K562 (cell line): Measurements from ENCODE around the gene FKBP8. TPM values are rescaled to one million over a fixed set of nuclear protein-coding genes. Genes with fewer than 3 reads are reported as not detected.

Experiments
- ATAC-seq: fragments of 200-7000 bp; cut with Tn5 transposase; 3 replicates; pipeline ENCODE4 v1.9.1; 2020; ENCODE audit warnings: moderate library complexity
- BruUV-seq: library from RNA; stranded (reverse); fragments of 400-500 nt; replicated peaks from 2 replicates; lab custom pipeline; 2021; lab: Mats Ljungman, UMichigan
- CTCF ChIA-PET: fragments of 300-600 bp; formaldehyde crosslinking; extraction: SDS; loops from one replicate; lab custom pipeline; 2021; ENCODE audit warnings: low intra/inter-chr PET ratio; lab: Yijun Ruan, JAX
- POLR2A ChIA-PET: fragments of 300-600, 350-650 bp; sonication (Branson Sonifier 250); formaldehyde crosslinking; extraction: SDS; loops from one replicate; lab custom pipeline; 2021; ENCODE audit warnings: antibody characterized with exemption, inconsistent platforms; lab: Yijun Ruan, JAX
- DNase-seq, 4 experiments: peaks; one replicate each; pipeline versions ENCODE4 v3.0.0 to v3.0.0-alpha.2; 2011 to 2018; ENCODE audit warnings: low spot score in 3 of 4, mixed read lengths in 3 of 4; ENCODE audit errors: extremely low read depth in 1 of 4
- FAIRE-seq: peaks from 2 replicates; lab custom pipeline; 2011; peaks lifted over from hg19 to GRCh38; lab: Jason Lieb, UNC
- H2AFZ ChIP-seq: 2 replicates; pipeline ENCODE4 v1.6.0; 2011; ENCODE audit warnings: low read depth, low read length, control low read depth, inconsistent platforms
- H3K27ac ChIP-seq: fragments of 200-600 bp; 3 replicates; pipeline ENCODE4 v1.8.0; 2011; ENCODE audit warnings: low read depth, mild to moderate bottlenecking, control low read depth, inconsistent platforms, low read length, moderate library complexity, mixed read lengths; ENCODE audit errors: extremely low read depth
- H3K27me3 ChIP-seq, 2 experiments: fragments of 300-600 bp in 1 of 2; 2 replicates in 1 of 2; 3 replicates in 1 of 2; pipeline versions ENCODE4 v1.6.0 to v1.8.0; 2011; ENCODE audit warnings: inconsistent platforms in 2 of 2, low read length in 2 of 2, mild to moderate bottlenecking in 1 of 2, mixed read lengths in 1 of 2, moderate library complexity in 1 of 2; ENCODE audit not compliant: control insufficient read depth in 2 of 2, insufficient read depth in 2 of 2
- H3K36me3 ChIP-seq: fragments of 300-600 bp; 3 replicates; pipeline ENCODE4 v1.8.0; 2011; ENCODE audit warnings: mild to moderate bottlenecking, low read length, inconsistent platforms; ENCODE audit not compliant: control insufficient read depth, insufficient read depth
- H3K4me1 ChIP-seq, 2 experiments: fragments of 200-600 bp in 1 of 2; replicated peaks in 1 of 2; 2 replicates in 1 of 2; 3 replicates in 1 of 2; pipeline versions ENCODE4 v1.5.1 to v1.8.0; 2011; ENCODE audit warnings: inconsistent platforms in 2 of 2, low read length in 2 of 2, mild to moderate bottlenecking in 1 of 2, mixed read lengths in 1 of 2, moderate library complexity in 1 of 2; ENCODE audit not compliant: control insufficient read depth in 2 of 2, insufficient read depth in 2 of 2
- H3K4me2 ChIP-seq: 2 replicates; pipeline ENCODE4 v1.6.1; 2011; ENCODE audit warnings: low read length, control low read depth, inconsistent platforms, mixed read lengths; ENCODE audit not compliant: insufficient read depth
- H3K4me3 ChIP-seq: fragments of 200-600 bp; sonication (generic), shearing (Covaris generic); 2 replicates; pipeline ENCODE4 v1.5.1; 2016; ENCODE audit warnings: control low read depth, inconsistent platforms
- H3K79me2 ChIP-seq: fragments of 200-600 bp; 3 replicates; pipeline ENCODE4 v1.8.0; 2011; ENCODE audit warnings: low read length, inconsistent platforms; ENCODE audit not compliant: control insufficient read depth, insufficient read depth
- H3K9ac ChIP-seq, 2 experiments: 2 replicates each; pipeline versions ENCODE4 v1.6.0 to v1.6.1; 2011; ENCODE audit warnings: low read depth in 2 of 2, low read length in 2 of 2, control low read depth in 1 of 2, inconsistent platforms in 1 of 2, mild to moderate bottlenecking in 1 of 2, mixed read lengths in 1 of 2; ENCODE audit not compliant: insufficient read depth in 1 of 2
- H3K9me1 ChIP-seq: one replicate; pipeline ENCODE4 v1.6.0; 2011; ENCODE audit warnings: inconsistent platforms, mild to moderate bottlenecking, low read length, moderate library complexity; ENCODE audit not compliant: control insufficient read depth, insufficient read depth
- H3K9me3 ChIP-seq: replicated peaks from 2 replicates; pipeline ENCODE4 v1.5.1; 2011; ENCODE audit warnings: low read depth, low read length, inconsistent platforms; ENCODE audit not compliant: control insufficient read depth, insufficient read depth
- H4K20me1 ChIP-seq: replicated peaks from 2 replicates; pipeline ENCODE4 v1.6.1; 2011; ENCODE audit warnings: low read length, inconsistent platforms, mixed read lengths; ENCODE audit not compliant: control insufficient read depth, insufficient read depth
- BCOR ChIP-seq: fragments of 450-650 bp; IDR thresholded peaks from 2 replicates; pipeline ENCODE4 v1.6.1; 2016
- CXXC5 ChIP-seq: fragments of 250-450 bp; sonication (Bioruptor Pico); IDR thresholded peaks from 2 replicates; pipeline ENCODE4 v1.8.0; 2022; ENCODE audit warnings: inconsistent platforms, mild to moderate bottlenecking, moderate library complexity
- HDAC8 ChIP-seq: fragments of 450-650 bp; IDR thresholded peaks from 2 replicates; pipeline ENCODE4 v1.6.1; 2016; ENCODE audit warnings: mild to moderate bottlenecking, missing genetic modification characterization, moderate library complexity, missing compliant biosample characterization
- MCM3 ChIP-seq: fragments of 450-650 bp; IDR thresholded peaks from 2 replicates; pipeline ENCODE4 v1.6.1; 2016
- NFIC ChIP-seq: fragments of 450-650 bp; IDR thresholded peaks from 2 replicates; pipeline ENCODE4 v1.6.1; 2017; ENCODE audit warnings: mild to moderate bottlenecking, inconsistent platforms
- NFRKB ChIP-seq: fragments of 450-650 bp; IDR thresholded peaks from 2 replicates; pipeline ENCODE4 v1.6.1; 2016; ENCODE audit warnings: low read depth
- NFYB ChIP-seq: IDR thresholded peaks from 2 replicates; pipeline ENCODE4 v1.6.1; 2011; ENCODE audit warnings: mild to moderate bottlenecking, moderate library complexity; ENCODE audit not compliant: insufficient read length; ENCODE audit errors: extremely low read depth
- RBM25 ChIP-seq: fragments of 200-400 bp; formaldehyde crosslinking; IDR thresholded peaks from 2 replicates; pipeline ENCODE4 v1.6.1; 2018; ENCODE audit warnings: low read length, low read depth, moderate library complexity; ENCODE audit not compliant: severe bottlenecking
- TAF15 ChIP-seq: fragments of 200-400 bp; formaldehyde crosslinking; IDR thresholded peaks from 2 replicates; pipeline ENCODE4 v1.6.1; 2017; ENCODE audit warnings: mild to moderate bottlenecking, low read depth, low read length, moderate library complexity
- TRIM28 ChIP-seq: fragments of 450-650 bp; IDR thresholded peaks from 2 replicates; pipeline ENCODE4 v1.6.1; 2017
- WHSC1 ChIP-seq: IDR thresholded peaks from one replicate; pipeline ENCODE4 v1.6.1; 2012; ENCODE audit warnings: low read length, control low read depth, inconsistent platforms
- ZNF253 ChIP-seq: fragments of 250-450 bp; sonication (Bioruptor Pico); conservative IDR thresholded peaks from 2 replicates; pipeline ENCODE4 v1.6.1; 2021; ENCODE audit warnings: mild to moderate bottlenecking
- ZNF695 ChIP-seq: fragments of 450-650 bp; formaldehyde crosslinking; IDR thresholded peaks from 2 replicates; pipeline ENCODE4 v1.4.0; 2020; ENCODE audit warnings: mild to moderate bottlenecking, moderate library complexity
- ZNF77 ChIP-seq: fragments of 250-450 bp; sonication (Bioruptor Pico); IDR thresholded peaks from 2 replicates; pipeline ENCODE4 v1.5.0; 2020
- WGBS: fragments of 100-300 bp; shearing (Covaris generic); methylation state at CpG from one replicate; pipeline ENCODE4 v1.1.6; 2016; ENCODE audit warnings: low coverage, mixed read lengths; ENCODE audit not compliant: insufficient coverage; ENCODE audit errors: missing lambda C conversion rate; 5-methylcytosine and 5-hydroxymethylcytosine counted together
- in situ Hi-C: fragments of 300-500 bp; cut with MboI; formaldehyde crosslinking; loops from 4 replicates; pipeline ENCODE4 v1.15.0; 2018; ENCODE audit warnings: inconsistent platforms, mixed read lengths
- intact Hi-C: fragments of 100-400 bp; cut with micrococcal nuclease; formaldehyde crosslinking; loops from 2 replicates; pipeline ENCODE4 v1.14.2; 2022
- polyA plus RNA-seq, 8 experiments: library from polyadenylated mRNA; depleted of rRNA in 4 of 8; stranded (reverse) in 5 of 8; unstranded in 3 of 8; fragments of >200 nt; fragmentation: Nextera tagmentation in 2 of 8; fragmentation: Illumina TruSeq in 1 of 8; extraction: Ambion mirVana in 2 of 8; extraction: Trizol in 1 of 8; gene quantifications; 2 replicates each; pipeline versions ENCODE4 v1.2.1 to v1.2.3, GENCODE V29; 2011 to 2014; ENCODE audit warnings: inconsistent platforms in 1 of 8, missing spikeins in 1 of 8
- total RNA-seq, 7 experiments: library from RNA; depleted of rRNA in 6 of 7; stranded (reverse); fragments of >200 nt in 6 of 7; fragmentation: Illumina TruSeq in 2 of 7; extraction: Trizol in 2 of 7; gene quantifications; 2 replicates each; pipeline versions ENCODE4 v1.2.1 to v1.2.3, GENCODE V29; 2011 to 2021; ENCODE audit warnings: low replicate concordance in 1 of 7
- TF ChIP-seq, protein P1 (sequence below): fragments of 450-650 bp; conservative IDR thresholded peaks from 2 replicates; pipeline ENCODE4 v1.6.1; 2016; ENCODE audit warnings: missing genetic modification characterization, low read depth, mild to moderate bottlenecking, control low read depth, missing compliant biosample characterization
- TF ChIP-seq, protein P2 (sequence below): IDR thresholded peaks from 2 replicates; pipeline ENCODE4 v1.6.1; 2011; ENCODE audit not compliant: insufficient read length; ENCODE audit errors: extremely low read depth
- TF ChIP-seq, protein P3 (sequence below), 2 experiments: IDR thresholded peaks; 2 replicates each; pipeline ENCODE4 v1.6.1; 2011; ENCODE audit warnings: borderline replicate concordance in 1 of 2, control low read depth in 1 of 2, low read depth in 1 of 2, low read length in 1 of 2, mild to moderate bottlenecking in 1 of 2, mixed read lengths in 1 of 2, moderate library complexity in 1 of 2; ENCODE audit not compliant: insufficient read depth in 1 of 2, insufficient read length in 1 of 2, poor library complexity in 1 of 2, severe bottlenecking in 1 of 2; ENCODE audit errors: extremely low read depth in 1 of 2
- TF ChIP-seq, protein P4 (sequence below): fragments of 250-450 bp; sonication (Bioruptor Pico); IDR thresholded peaks from 2 replicates; pipeline ENCODE4 v1.8.0; 2021; ENCODE audit warnings: borderline replicate concordance, mild to moderate bottlenecking, moderate library complexity; ENCODE audit not compliant: poor library complexity, severe bottlenecking

FKBP8 gene
- total and polyA plus RNA-seq, 9 of the 15 experiments (the other 6 are each of a cell fraction or from before 2014, with no cell fraction given), result 0.46 to 236 (median 104) TPM

DNA sequence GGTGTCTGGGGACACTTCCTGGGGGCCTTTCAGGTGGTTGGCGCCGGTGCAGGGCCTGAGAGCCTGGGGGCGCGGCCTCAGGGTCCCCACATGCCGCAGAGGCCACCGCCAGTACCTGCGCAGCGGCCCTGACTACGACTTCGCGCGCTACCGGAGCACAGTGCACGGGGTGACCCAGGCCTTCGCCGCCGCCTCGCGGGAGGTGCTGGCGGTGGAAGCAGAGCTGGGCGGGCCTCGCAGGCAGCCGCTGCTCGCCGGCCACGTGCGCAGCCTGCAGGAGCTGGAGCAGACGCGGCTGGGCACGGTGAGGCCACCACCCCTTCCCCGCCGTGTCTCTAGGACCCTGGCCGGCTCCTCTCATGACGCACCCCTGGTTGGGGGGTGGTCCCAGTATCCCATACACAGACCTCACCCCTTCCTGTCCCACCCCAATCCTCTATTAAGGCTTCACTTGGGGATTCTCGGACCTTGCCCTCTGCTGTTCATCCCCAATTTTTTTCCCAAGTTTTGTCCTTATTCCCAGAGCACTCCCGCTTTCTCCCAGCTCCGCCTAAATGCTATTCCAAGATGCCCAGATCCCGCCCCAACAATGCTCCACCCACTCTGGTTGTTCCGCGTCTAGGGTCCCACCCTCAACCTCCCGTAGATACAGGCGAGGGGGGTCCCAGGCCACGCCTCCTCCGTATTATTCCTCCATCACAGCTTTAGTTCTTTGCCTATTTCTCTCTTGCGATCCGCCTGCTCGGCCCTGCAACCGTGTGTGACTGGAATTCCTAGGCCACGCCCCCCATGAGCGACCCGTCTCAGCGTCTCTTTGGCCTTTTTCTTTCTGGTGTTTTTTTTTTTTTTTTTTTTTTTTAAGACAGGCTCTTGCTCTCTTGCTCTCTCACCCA, 46.3 kb upstream of the FKBP8 start:
- H3K9me1 ChIP-seq, result no peaks in the 10 kb centered on the region
- CTCF ChIA-PET, result interaction anchor here (0.6 to 1.6 kb wide), 3 partner anchors 86 to 258 kb away, joined by 3 to 4 read pairs (median 4); no protein-coding TSS in a partner anchor
- DNase-seq, result peak; percentile 60 to 83 (median 67)
- TF ChIP-seq MCM3 (no peak), NFRKB (0 out of 2 replicates have a peak, but pooled peaks have one; percentile 5), ZNF77 (CRISPR knock-in tag) (no peak), RBM25 (peak; percentile 60), WHSC1 (no peak), BCOR (no peak), CXXC5 (CRISPR knock-in tag) (peak; percentile 52), ZNF253 (no peak), HDAC8 (no peak), NFIC (peak; percentile 8), NFYB (no peak), ZNF695 (CRISPR knock-in tag) (no peak), TAF15 (no peak), TRIM28 (no peak)
- TF ChIP-seq, protein P1, sequence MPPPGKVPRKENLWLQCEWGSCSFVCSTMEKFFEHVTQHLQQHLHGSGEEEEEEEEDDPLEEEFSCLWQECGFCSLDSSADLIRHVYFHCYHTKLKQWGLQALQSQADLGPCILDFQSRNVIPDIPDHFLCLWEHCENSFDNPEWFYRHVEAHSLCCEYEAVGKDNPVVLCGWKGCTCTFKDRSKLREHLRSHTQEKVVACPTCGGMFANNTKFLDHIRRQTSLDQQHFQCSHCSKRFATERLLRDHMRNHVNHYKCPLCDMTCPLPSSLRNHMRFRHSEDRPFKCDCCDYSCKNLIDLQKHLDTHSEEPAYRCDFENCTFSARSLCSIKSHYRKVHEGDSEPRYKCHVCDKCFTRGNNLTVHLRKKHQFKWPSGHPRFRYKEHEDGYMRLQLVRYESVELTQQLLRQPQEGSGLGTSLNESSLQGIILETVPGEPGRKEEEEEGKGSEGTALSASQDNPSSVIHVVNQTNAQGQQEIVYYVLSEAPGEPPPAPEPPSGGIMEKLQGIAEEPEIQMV (tag), result no peak
- TF ChIP-seq, protein P2, sequence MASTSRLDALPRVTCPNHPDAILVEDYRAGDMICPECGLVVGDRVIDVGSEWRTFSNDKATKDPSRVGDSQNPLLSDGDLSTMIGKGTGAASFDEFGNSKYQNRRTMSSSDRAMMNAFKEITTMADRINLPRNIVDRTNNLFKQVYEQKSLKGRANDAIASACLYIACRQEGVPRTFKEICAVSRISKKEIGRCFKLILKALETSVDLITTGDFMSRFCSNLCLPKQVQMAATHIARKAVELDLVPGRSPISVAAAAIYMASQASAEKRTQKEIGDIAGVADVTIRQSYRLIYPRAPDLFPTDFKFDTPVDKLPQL, result no peak
- TF ChIP-seq, protein P3, sequence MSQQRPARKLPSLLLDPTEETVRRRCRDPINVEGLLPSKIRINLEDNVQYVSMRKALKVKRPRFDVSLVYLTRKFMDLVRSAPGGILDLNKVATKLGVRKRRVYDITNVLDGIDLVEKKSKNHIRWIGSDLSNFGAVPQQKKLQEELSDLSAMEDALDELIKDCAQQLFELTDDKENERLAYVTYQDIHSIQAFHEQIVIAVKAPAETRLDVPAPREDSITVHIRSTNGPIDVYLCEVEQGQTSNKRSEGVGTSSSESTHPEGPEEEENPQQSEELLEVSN (IDR thresholded peaks at IDR 0.05; ENCODE audit: borderline replicate concordance in 1 of 2, extremely low read depth in 1 of 2, insufficient read depth in 1 of 2, insufficient read length in 1 of 2, low read depth in 1 of 2, low read length in 1 of 2, poor library complexity in 1 of 2, severe bottlenecking in 1 of 2), result peak; percentile 99 to 100
- TF ChIP-seq, protein P4, sequence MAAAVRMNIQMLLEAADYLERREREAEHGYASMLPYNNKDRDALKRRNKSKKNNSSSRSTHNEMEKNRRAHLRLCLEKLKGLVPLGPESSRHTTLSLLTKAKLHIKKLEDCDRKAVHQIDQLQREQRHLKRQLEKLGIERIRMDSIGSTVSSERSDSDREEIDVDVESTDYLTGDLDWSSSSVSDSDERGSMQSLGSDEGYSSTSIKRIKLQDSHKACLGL (CRISPR knock-in tag), result peak; percentile 73

More for the DNA sequence above, 46.3 kb upstream of the FKBP8 start:
- BruUV-seq, result no TSS peak
- Histone ChIP-seq H3K9ac (peak overlapping the region; percentile 85 to 93), H2AFZ (peak overlapping the region; percentile 79), H4K20me1 (peaks cover 6% of the 10 kb centered on the region; the same call in 1 of the 2 replicates), H3K4me1 (peaks cover 23 to 68% of the 10 kb centered on the region in 2 experiments), H3K79me2 (peaks cover 24% of the 10 kb centered on the region), H3K36me3 (peaks cover 5% of the 10 kb centered on the region; the same call in 2 of the 3 replicates), H3K4me2 (peak overlapping the region; percentile 89), H3K4me3 (peak overlapping the region; percentile 71), H3K9me3 (no peaks in the 10 kb centered on the region), H3K27ac (peak overlapping the region; percentile 79), H3K27me3 (no peaks in the 10 kb centered on the region)
- ATAC-seq (peak; percentile 78), FAIRE-seq (no peak)
- under 1% methylated on average over 51 of the region's 52 CpGs for WGBS
- in situ Hi-C loops, result no loop called here
- intact Hi-C loops, result loop anchor here (1.0 to 10.0 kb wide), 7 partner anchors 19 to 255 kb away; partner anchors contain the start of genes KLHL26, KXD1 and UBA52
- POLR2A ChIA-PET, result interaction anchor here (0.6 to 5.4 kb wide), 11 partner anchors 8 to 371 kb away, joined by 3 to 39 read pairs (median 4); partner anchors contain the start of genes UBA52 and UPF1
